ENCODE data around the gene NAA35.

DNA sequence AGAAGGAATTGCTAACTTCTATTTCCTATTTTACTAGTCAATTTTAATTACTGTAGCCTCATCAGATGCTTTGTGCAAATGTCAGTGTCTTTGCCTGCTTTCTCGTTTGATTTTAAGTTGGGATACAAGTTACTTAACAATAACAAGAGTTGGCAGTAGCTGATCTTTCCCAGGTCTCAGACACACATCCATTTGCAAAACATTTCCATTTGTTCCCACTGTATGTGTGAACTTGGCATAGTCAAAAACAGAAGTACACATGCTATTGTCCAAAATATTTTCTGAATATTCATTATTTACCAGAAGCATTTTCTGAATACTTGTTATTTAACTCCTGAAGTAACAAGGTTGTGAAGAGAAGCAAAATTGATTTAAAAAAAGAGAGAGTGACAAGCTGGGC lies 35.0 kb upstream of the NAA35 start:
- TF ChIP-seq, protein P1, sequence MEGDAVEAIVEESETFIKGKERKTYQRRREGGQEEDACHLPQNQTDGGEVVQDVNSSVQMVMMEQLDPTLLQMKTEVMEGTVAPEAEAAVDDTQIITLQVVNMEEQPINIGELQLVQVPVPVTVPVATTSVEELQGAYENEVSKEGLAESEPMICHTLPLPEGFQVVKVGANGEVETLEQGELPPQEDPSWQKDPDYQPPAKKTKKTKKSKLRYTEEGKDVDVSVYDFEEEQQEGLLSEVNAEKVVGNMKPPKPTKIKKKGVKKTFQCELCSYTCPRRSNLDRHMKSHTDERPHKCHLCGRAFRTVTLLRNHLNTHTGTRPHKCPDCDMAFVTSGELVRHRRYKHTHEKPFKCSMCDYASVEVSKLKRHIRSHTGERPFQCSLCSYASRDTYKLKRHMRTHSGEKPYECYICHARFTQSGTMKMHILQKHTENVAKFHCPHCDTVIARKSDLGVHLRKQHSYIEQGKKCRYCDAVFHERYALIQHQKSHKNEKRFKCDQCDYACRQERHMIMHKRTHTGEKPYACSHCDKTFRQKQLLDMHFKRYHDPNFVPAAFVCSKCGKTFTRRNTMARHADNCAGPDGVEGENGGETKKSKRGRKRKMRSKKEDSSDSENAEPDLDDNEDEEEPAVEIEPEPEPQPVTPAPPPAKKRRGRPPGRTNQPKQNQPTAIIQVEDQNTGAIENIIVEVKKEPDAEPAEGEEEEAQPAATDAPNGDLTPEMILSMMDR (IDR thresholded peaks at IDR 0.05): no peak
- no peak for TF ChIP-seq POLR2A (IDR thresholded peaks at IDR 0.05)

Measured in Peyer's patch (tissue), 4 donors.